ENCODE measurements around the gene C2orf76.
"Not testable (repeated sequence)": the region's sequence is repeated elsewhere in the genome, so short reads cannot be mapped to it uniquely, and the experiment has no call there.

The C2orf76 gene

DNA sequence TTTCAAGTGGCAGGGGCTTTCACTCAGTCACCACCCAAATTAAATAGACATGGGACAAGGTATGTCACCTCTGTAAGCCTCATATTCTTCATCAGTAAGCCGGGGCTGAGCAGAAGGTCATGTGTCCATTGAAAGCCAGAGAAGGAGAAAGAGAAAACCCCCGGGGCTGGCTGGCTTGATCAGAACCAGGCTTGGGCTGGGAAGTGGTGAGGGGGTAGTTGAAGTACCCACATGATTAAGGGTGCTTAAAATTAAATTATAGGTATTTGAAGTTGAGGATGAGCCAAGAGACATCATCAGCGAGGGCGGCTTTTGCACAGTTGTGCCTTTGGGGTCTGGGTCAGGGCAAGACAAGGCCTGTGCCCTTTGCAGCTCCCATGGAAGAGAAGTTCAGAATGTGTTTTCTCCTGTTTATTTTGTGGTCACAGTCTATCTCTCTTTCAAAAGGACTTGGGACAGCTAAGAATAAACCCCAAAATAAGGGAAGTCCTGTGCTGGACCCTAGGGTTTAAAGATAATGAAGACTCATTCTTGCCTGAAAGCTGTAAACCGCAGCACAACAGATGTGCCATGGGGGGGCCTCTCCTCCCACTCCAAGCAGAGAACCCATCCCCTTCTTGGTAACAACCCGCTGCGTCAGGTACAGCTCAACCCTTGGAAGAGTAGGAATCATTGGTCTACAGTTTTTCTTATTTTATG, 10.8 kb upstream of the C2orf76 start:
- DNase-seq (ENCODE audit: low read depth): no peak

DNA sequence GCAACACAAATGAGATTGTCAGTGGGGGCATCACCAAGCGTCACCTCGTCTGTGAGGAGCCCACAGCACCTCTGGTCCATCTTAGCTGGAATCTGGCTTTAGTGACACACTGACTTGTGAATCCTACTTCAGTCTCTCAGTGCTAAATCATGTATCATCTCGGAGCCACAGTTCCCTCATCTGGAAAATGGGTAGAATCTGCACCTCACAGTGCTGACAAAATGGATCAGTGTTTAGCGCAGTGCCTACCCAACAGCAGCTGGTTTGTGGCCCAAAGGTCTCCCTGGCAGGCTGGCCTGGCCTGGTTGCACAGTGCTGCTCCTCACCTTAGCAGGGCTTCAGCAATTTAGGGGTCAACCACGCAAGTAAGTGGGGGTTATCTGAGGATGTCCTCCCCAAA, 10.2 kb upstream of the C2orf76 start:
- DNase-seq (ENCODE audit: low read depth): no peak

DNA sequence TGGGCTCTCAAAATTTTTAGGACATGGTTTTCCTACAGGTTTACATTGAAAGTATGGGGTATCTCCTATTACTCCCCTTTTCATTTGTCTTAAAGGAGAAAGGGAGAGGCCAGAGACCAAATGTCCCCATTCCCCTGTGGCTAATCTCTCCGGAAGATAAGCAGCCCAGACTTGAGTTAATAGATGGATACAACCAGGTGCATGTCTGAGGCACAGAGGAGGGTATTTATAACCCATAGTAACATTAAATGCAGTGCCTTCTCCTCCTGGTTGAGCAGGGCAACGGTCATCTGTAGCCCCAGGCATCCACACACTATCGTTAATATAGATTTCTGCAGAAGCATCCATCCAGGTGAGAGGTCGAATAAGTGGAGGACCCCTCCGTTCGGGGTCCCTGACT, 9.8 kb upstream of the C2orf76 start:
- not testable (repeated sequence) for DNase-seq (ENCODE audit: low read depth)

DNA sequence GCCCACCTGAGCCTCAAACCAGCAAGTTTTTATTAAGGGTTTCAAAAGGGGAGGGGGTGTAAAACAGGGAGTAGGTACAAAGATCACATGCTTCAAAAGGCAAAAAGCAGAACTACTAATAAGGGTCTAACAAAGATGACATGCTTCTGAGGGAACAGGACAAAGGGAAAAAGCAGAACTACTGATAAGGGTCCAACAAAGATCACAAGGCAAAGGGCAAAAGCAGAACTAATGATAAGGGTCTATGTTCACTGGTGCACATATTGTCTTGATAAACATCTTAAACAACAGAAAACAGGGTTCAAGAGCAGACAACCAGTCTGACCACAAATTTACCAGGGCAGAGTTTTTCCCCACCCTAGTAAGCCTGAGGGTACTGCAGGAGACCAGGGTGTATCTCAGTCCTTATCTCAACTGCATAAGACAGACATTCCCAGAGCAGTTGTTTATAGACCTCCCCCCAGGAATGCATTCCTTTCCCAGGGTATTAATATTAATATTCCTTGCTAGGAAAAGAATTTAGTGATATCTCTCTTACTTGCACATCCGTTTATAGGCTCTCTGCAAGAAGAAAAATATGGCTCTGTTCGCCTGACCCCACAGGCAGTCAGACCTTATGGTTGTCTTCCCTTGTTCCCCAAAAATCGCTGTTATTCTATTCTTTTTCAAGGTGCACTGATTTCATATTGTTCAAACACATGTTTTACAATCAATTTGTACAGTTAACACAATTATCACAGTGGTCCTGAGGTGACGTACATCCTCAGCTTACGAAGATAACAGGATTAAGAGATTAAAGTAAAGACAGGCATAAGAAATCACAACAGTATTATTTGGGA, 7.5 kb upstream of the C2orf76 start:
- DNase-seq (ENCODE audit: low read depth): not testable (repeated sequence)

DNA sequence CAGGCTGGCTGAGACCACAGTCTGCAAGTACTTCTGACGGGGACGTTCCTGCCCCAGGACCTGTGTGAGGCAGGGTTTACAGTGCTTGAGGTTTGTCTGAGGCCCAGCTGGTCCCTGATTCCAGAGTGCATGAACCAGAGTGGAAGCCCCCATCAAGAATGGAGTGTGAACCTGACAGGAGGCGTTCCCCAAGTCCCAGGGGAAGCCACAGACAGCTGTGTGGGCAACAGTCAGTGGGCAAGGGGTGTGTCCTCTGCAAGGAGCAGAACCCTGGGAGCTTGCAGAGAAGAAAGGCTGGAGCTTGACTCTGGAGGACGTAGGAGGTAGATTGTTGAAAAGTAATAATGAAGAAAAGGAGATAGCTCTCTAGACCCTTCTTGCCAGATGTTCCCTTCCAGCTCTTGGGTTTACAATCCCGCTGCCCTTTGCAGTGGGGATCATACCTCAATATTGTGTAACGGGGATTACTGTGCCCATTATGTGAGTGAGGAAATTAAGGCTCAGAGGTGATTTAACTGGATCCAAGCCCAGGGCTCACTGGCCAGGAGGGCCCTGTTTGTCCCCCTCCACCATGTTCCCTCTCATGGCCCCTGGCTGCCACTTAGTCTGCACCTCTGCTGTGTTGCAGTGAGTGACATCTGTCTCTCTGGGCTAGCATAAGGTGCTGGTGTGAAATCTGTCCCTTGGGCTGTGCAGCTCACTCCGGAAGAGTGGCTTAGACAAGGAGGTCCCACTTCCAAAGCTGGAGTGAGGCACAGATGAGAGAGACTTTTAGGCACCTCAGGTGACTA, 6.3 kb upstream of the C2orf76 start:
- DNase-seq (ENCODE audit: low read depth): no peak

DNA sequence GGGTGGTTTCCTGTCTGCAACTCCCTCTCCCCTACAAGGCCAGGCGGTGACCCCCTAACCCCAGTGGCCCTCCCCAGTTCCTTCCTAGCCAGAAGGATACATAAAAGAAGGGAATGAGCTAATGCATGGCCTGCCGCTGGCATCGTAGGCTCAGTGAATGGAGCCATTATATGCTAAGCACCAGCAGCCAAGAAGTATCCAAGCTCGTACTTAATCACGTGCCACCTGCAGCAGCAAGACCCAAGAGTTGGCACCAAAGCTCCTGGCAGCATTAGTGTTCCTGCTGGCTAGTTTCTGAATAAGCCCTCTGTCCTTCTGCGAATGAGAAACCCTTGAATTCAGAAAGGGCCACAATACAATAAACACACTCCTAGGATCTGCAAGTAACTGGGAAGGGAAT, 4.5 kb upstream of the C2orf76 start:
- no peak for DNase-seq (ENCODE audit: low read depth)

DNA sequence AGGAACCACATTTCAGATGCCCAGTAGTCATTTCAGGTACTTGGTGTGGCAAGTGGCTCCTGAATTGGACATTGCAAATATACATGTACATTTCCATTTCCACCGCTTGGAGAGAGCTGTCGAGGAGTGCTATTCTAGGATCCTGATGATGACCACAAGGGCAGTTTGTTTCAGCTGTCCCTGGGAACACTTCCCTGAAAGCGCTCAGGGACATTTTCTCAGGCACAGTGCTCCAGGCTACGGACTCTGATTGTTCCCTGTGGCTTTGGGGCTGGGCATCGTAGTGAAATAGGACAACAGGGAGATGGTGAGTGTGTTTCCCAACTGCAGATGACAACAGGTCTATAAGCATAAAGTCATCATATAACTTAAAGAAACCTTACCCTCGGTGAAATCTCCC, 3.2 kb upstream of the C2orf76 start:
- DNase-seq (ENCODE audit: low read depth): no peak

DNA sequence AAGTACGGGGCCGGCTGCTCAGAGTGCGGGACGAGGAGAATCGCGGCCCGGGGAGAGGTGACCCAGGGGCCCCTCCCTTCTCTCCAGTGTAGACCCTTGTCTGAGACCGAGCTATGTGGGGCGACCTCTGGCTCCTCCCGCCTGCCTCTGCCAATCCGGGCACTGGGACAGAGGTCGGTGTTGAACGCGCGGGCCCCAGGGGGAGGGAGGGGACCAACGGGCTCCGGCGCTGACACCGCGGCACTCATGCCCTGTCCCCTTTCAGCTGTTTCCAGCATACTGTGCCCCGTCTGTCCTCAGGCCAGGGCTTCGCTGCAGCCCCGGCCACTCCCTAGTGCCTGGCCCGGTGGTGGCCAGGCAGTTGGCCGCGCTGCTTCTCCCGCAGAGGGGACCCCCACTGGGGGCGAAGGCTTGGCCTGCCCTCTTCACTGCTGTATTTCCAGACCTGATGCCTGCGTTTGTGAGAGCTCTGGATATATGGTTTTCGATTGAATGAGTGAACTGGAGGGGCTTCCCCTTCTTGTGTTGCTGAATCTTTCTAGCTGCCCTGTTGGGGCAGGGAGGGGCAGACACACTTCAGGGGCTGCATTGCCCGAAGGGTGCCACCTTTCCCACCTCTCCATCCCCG, 952 bp upstream of the C2orf76 start:
- DNase-seq (ENCODE audit: low read depth): no peak

DNA sequence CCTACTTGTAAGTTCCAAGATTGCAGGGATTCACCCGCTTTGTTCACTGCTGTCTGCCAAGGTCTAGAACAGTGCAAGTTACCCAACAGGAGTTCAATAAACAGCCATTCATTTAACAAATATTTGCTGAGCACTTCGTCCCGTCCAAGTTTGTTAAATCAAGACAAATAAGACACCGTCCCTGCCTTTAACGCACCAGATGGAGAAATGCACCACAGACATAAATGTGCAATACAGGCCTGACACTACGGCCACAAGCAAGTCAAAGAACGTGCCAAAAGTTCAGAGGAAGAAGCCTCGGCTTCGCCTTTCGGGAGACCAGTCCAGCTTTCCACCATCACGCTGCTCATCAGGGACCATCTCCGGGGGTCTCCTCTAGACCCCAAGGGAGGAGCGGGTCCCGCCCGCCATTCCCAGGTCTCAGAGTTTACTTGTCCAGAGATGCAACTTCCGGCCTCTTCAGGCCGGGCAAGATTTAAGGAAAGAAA, 429 bp downstream of the C2orf76 start:
- no peak for DNase-seq (ENCODE audit: low read depth)

DNA sequence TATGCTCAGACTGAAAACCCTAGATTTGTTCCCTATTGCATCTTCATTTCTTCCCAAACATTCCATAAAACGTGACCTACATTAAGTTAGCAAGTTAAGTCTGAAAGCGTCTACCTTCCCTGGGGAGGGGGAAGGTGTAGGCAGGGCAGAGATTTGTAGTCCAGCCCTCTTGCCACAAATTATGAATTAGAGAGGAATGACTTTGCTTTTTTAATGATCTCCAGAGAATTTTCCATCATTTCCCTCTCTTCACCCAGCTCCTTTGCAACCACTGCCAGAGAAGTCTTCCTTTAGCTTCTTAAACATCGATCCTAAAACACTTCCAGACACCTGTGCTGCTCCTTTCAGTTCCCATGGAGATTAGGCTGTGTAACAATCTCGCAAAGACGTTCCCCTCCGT, 1.2 kb downstream of the C2orf76 start:
- no peak for DNase-seq (ENCODE audit: low read depth)

DNA sequence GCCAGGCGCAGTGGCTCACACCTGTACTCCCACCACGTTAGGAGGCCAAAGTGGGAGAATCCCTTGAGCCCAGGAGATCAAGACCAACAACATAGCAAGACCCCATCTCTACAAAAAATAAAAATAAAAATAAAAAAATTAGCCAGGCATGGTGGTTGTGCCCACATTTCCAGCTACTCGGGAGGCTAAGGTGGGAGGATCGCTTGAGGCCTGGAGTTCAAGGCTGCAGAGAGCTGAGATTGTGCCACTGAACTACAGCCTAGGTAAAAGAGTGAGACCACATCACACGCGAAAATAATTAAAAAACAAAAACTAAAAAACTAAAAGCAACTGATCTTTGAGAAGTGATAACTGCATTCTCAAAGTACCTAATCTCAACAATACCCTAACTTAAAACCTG, 1.8 kb downstream of the C2orf76 start:
- DNase-seq (ENCODE audit: low read depth): no peak

DNA sequence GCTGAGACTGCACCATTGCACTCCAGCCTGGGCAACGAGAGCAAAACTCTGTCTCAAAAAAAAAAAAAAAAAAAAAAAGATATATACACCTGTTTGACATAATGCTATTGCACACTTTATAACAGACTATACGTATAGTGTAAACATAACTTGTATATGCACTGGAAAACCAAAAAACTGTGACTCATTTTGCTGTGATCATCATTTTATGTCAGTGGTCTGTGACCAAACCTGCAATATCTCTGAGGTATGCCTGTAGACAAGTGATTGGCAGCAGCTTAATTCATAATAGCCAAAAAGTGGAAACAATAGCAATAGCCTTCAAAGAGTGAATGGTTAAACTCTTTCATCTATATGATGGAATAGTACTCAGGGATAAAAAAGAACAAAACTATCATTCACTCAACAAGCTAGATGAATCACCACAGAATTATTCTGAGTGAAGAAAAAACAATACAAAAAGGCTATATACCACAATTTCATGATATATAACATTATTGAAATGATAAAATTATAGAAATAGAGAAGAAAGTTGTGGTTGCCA, 6.1 kb downstream of the C2orf76 start:
- DNase-seq (ENCODE audit: low read depth): no peak

DNA sequence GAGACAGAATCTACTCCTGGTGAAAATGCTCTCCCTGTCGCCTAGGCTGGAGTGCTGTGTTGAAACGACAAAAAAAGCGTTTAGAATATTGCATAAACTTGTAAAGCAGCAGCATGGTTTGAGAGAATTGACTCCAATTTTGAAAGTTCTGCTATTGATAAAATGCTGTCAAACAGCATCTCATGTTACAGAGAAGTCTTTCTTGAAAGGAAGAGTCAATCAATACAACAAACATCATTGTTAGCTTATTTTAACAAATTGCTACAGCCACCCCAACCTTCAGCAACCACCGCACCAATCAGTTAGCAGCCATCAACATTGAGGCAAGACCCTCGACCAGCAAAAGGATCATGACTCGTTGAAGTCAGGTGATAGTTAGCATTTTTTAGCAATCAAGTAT, 6.9 kb downstream of the C2orf76 start:
- DNase-seq (ENCODE audit: low read depth): no peak

DNA sequence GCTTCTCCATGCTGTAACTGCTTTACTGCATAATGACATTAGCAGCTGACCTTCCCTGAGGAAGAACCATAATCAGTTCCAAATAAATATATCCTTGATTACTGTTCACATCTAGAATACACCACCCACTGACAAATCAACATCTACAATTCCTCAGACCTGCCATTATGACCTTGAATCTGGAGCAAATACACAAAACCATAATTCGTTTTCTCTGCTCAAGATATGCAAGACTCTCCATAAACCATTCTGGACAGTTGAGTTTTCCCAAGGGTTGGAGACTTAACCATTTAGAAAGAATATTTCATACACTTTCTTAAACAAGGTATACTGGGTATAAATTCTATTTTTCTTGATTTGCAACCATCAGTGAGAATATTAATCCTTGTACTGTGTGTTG, 11.8 kb downstream of the C2orf76 start:
- no peak for DNase-seq (ENCODE audit: low read depth)

DNA sequence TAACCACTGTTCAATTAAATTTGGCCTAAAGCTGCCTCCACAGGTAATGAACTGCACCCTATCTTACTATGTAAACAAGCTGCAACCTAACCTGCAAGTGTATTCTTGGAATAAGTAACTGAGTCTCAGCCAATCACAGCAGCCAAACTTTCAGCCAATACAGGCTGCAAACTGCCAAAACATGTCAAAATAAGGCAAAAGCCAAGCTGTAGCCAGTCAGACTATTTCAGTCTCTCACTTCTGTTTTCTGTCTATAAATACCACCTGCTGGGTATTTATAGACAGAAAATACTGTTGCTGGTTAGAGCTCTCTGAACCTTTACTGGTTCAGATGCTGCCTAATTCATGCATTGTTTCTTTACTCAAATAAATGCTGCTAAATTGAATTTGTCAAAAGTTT, 14.3 kb downstream of the C2orf76 start:
- no peak for DNase-seq (ENCODE audit: low read depth)

DNA sequence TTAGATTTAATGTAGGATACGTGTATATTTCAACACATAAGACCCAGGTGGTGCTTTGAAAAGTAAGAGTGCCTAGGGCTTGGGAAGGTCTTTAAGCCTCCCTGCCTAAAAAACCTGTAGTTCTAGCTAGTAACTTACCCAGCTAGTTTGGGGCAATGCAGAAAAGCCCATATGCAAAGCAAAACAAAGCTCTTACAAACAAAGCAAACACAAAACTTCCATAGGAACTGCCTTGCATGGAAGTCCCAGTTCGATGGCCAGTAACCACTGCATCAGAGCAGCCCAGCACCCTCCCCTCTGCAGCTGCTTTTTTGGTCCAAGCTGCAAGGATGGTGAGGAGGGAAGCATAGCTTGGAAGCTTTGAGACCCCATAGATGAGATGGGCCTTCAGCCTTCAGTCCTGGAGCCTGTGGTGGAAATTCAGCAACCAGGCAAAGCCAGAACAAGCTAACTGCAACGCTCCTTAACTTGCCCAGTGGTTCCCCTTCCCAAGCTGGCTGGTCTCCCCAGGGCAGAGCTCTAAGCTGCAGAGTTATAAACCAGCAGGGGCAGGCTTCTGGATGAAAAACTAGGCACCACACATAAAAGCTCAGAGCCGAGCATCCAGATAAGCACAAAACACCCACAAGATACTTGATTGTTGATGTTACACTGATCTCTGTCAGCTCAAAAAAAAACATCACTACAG, 16.2 kb downstream of the C2orf76 start:
- DNase-seq (ENCODE audit: low read depth): no peak

DNA sequence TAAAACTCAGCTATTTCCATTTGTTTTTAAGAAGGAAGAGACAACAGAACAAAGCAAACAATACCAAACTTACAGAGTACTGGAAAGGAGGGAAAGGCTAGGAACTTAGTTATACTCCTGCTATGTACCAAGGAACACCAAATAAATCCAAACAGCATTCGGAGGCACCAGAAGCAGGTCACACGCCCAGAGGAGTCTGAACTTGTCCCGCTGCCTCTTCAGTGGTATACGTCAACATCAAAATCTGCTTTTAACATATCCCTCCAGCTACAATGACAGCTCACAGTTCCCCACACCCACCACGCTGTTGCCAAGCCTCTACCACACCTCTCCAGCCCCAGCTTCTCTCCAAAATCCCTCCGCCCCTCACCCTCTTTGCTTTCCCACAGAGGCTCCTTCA, 17.3 kb downstream of the C2orf76 start:
- DNase-seq (ENCODE audit: low read depth): no peak

DNA sequence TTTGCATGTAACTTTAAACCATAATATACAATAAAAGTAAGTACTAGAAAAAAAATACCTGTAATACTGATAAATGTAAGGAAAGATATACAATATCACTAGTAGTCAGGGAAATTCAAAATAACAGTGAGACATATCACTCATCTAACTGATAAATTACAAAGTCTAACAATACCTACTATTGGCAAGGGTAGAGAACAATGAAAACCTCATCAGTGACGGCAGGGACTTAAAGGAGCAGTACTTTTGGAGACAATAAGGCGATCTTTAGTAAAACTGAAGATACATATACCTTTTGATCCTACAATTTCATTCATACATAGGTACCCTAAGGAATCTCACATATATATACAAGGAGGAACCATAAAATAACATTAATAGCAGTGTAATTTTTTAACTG, 24.9 kb downstream of the C2orf76 start:
- DNase-seq (ENCODE audit: low read depth): no peak

DNA sequence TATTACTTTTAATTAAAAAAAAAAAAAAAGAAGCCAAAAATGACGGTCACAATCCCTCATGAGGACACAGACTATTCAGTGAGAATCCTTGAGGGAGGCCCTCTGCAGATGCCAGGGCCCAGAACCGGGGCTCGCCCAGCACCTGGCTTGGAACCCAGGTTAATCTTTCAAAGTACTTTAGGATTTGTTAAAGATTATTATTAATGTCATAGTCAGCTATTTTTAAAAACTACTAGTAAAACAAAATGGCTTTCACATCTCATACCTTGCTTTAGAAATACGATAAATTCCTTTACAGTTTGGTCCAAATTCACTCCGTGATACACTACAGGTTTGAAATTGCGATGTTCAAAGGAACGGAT, 27.1 kb downstream of the C2orf76 start:
- DNase-seq (ENCODE audit: low read depth): no peak

DNA sequence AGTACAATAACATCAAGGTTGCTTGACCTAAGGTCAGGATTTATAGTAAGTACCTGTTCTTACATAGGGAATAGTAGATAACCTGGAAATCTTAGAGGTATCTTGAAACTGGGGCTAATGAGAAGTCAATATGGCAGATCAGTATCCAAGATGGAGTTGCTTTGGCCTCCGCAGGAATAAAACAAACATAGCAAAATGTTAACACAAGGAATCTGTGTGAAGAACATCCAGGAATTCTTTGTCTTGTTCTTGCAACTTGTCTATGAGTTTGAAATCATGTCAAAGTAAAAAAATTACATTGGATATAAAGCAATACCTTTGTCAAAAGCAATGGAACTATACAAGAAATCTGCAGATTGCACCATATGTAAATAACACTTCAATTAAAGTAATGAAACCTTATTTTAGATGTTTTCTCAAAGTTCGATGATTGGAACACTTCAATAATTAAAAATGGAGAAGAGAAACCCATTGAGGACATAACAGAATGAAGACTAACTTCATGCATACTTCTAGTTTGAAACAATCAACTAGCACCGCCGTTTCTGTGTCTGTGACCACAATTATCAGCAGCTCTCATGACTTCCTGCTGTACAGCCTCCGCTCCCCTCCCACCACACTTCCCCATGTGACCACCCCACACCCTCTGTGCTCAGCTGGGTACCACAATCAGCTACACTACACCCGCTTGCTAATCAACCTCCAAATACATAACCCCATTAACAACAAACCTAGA, 27.6 kb downstream of the C2orf76 start:
- no peak for DNase-seq (ENCODE audit: low read depth)

DNA sequence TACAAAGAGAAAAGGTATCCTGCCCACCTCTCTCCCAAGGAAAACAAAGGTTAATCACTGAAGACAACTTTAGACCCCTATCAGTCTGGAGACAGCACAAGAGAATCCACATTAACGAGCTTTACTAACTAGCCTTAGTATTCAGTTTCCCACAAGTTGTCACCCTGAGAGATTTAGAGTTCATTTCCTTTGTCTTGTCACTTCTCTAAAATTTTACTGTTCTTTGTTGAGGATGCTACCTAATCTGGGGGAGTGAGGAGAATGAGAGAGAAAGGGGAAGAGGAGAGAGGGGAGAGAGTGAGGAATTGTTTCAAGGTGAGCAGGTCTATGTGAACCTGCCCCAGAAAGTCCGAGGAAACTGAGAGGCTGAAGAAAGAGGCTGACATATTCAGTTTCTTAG, 28.4 kb downstream of the C2orf76 start:
- DNase-seq (ENCODE audit: low read depth): no peak
